NOMO-1 (cell line): ENCODE results near the gene TLR2.

Source experiments
- DNase-seq, 2 experiments: peaks; one replicate each; lab custom pipeline; 2025; ENCODE audit not compliant: unreplicated experiment in 2 of 2; lab: John Stamatoyannopoulos, UW

Gene TLR2

GRCh38 chr4:153728660-153729059 is 44.6 kb downstream of the TLR2 start:
- DNase-seq, result peak; percentile 42 to 77

- DNase-seq, result no peak
Observed at GRCh38 chr4:153729895-153730294, 45.8 kb downstream of the TLR2 start.

- DNase-seq, result no peak
Observed at GRCh38 chr4:153731239-153731638, 47.2 kb downstream of the TLR2 start.

- no peak for DNase-seq
Observed at GRCh38 chr4:153733751-153734448, 49.8 kb downstream of the TLR2 start.

- DNase-seq, result no peak
Observed at GRCh38 chr4:153735906-153736461, 51.9 kb downstream of the TLR2 start.

GRCh38 chr4:153741541-153741940 is 57.5 kb downstream of the TLR2 start:
- DNase-seq, result no peak

GRCh38 chr4:153745651-153746050 is 61.6 kb downstream of the TLR2 start:
- no peak for DNase-seq

- DNase-seq, result peak; percentile 84 to 90
Observed at GRCh38 chr4:153747406-153747955, 63.4 kb downstream of the TLR2 start.

GRCh38 chr4:153748378-153748777 is 64.3 kb downstream of the TLR2 start:
- no peak for DNase-seq

GRCh38 chr4:153750197-153750817 is 66.2 kb downstream of the TLR2 start:
- peak; percentile 58 to 86 for DNase-seq

GRCh38 chr4:153755186-153755585 is 71.1 kb downstream of the TLR2 start:
- no peak for DNase-seq
